Keratinocyte (primary cell): ENCODE data around the gene CFLAR.

Experiments used
- CTCF ChIP-seq, 3 experiments: IDR thresholded peaks in 1 of 3; conservative IDR thresholded peaks in 1 of 3; optimal IDR thresholded peaks in 1 of 3; 2 replicates in 2 of 3; 3 replicates in 1 of 3; pipeline versions ENCODE3 to v1.5.1; 2011; ENCODE audit warnings: low read length in 3 of 3, mild to moderate bottlenecking in 3 of 3, moderate library complexity in 2 of 3, control low read depth in 1 of 3, inconsistent platforms in 1 of 3; ENCODE audit not compliant: insufficient read depth in 2 of 3; ENCODE audit errors: extremely low read depth in 1 of 3
- EZH2 ChIP-seq: IDR thresholded peaks from one replicate; pipeline ENCODE4 v1.6.1; 2012; ENCODE audit warnings: inconsistent platforms, mild to moderate bottlenecking, low read length, moderate library complexity

GRCh38 chr2:201219328-201220096, 103.5 kb downstream of the CFLAR start:
- TF ChIP-seq EZH2, result no peak
- no peak for TF ChIP-seq CTCF (optimal IDR thresholded peaks at IDR 0.05 in 1 of 3, IDR thresholded peaks at IDR 0.05 in 1 of 3, conservative IDR thresholded peaks at IDR 0.05 in 1 of 3; ENCODE audit: extremely low read depth in 1 of 3, insufficient read depth in 2 of 3, low read length in 3 of 3)
